Ectodermal cell (in vitro differentiated cells): Measurements from ENCODE around the gene NOD1.

Source experiments
- H3K27ac ChIP-seq: 2 replicates; pipeline ENCODE4 v1.7.0; 2013; ENCODE audit warnings: mild to moderate bottlenecking, low read depth, low read length; ENCODE audit not compliant: insufficient read depth, poor library complexity, severe bottlenecking
- H3K27me3 ChIP-seq: 2 replicates; pipeline ENCODE4 v1.7.0; 2013; ENCODE audit warnings: mild to moderate bottlenecking, low read length; ENCODE audit not compliant: insufficient read depth, control insufficient read depth, poor library complexity, severe bottlenecking
- H3K36me3 ChIP-seq: one replicate; pipeline ENCODE4 v1.7.0; 2013; ENCODE audit warnings: low read length; ENCODE audit not compliant: control insufficient read depth, insufficient read depth
- H3K4me1 ChIP-seq: one replicate; pipeline ENCODE4 v1.7.0; 2013; ENCODE audit warnings: low read length; ENCODE audit not compliant: control insufficient read depth, insufficient read depth
- H3K4me3 ChIP-seq: 2 replicates; pipeline ENCODE4 v1.7.0; 2013; ENCODE audit warnings: low read depth, low read length, control low read depth; ENCODE audit not compliant: insufficient read depth
- H3K9me3 ChIP-seq: 2 replicates; pipeline ENCODE4 v1.7.0; 2013; ENCODE audit warnings: mild to moderate bottlenecking, low read length, moderate library complexity; ENCODE audit not compliant: control insufficient read depth
- WGBS, 2 experiments: methylation state at CpG; one replicate each; pipeline ENCODE4 v1.1.7; 2013; ENCODE audit warnings: missing lambda C conversion rate in 2 of 2; 5-methylcytosine and 5-hydroxymethylcytosine counted together

NOD1 gene

DNA sequence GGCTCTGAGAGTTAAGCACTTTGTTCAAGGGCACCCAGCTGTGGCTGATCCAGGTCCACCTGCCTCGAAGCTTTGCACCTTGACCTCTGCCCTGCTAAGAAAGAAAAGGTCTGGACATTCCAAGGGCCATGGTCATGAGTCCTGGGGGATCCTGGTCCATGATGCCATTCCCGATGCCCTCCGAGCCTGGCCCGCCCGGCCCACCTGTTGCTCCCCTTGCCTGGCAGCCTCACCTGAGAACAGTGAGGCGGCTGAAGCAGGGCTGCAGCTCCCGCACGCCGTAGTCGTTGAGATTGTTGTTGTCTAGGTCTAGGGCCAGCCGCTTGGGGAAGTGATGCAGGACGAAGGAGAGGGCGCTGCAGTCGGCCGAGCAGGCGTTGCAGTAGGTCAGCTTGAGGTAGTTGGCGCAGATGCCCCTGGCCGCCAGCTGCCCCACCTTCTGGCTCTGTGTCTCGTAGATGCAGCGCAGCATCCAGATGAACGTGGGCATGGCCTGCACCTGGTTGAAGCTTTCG is 27.5 kb downstream of the NOD1 start:
- no peak overlapping the region for H3K27ac ChIP-seq
- no peaks in the 10 kb centered on the region for H3K27me3 ChIP-seq
- H3K9me3 ChIP-seq: no peaks in the 10 kb centered on the region
- no peak overlapping the region for H3K4me3 ChIP-seq
- 93 to 95% methylated on average over 22 of the region's 22 CpGs for WGBS, 2 experiments
- no peaks in the 10 kb centered on the region for H3K4me1 ChIP-seq
- no peaks in the 10 kb centered on the region for H3K36me3 ChIP-seq

DNA sequence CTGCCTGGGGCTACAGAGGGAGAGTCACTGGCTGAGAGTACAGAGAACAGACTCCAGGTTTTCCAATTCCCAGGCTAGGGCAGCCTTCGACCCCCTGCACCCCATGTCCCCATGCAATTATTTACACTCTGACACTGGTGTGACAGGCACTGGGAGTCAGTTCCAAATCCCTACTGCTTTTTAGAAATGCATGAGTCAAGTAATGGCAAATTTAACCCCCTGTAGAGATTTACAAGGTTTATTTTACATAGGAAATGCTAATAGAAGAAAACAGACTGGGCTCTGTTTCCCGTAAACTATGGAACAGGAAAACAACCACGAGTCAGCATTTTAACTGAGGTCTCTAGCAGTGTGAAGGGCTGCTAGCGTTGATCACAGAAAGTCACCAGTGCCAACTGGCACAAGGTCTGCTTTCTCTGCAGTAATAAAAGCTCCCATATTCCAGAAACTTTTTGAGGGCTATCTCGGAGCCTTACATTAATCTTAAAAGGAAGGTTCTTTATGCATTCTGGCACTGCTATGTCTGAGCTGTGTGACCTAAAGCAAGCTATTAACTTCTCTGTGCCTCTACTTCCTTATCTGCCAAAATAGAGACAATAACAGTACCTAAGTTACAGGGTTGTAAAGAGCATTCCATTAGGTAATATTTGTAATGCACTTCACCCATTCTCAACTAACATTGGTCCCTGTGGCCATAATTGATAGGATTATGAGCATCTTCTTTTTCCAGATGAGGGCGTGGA is 28.2 kb downstream of the NOD1 start:
- 68 to 73% methylated on average over 6 of the region's 6 CpGs for WGBS, 2 experiments

DNA sequence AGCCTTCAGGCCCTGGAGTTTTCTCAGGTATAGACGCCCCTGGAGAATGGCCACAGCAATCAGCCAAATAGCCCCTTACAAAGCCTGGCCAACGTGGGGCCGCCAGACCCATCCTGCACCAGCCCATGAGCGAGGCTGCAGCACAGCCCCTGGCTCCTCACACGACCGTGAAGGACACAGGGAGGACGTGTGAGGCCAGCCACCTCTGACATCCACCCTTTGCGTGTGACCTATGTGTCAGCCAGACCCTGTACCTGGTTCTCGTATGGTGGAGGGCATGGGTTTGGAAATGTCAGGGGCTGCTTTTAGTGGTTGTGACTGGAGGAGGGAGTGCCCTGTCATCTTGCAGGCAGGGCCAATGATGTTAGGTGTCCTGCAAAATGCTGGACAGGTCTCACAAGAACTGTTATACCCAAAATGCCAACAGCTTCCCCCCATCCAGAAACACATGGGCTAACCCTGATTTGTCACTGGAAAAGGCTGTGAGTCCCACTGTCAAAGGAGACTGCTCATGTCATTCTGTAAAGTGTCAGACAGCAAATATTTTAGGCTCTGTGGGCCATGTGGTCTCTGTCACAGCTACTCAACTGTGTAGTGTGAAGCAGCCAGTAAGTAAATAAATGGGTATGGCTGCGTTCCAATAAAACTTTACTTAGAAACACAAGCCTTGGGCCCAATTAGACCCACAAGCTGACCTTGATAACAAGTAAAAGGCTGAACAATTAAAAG is 30.0 kb downstream of the NOD1 start:
- 91 to 92% methylated on average over 10 of the region's 10 CpGs for WGBS, 2 experiments
- Histone ChIP-seq H3K27me3 (no peaks in the 10 kb centered on the region), H3K36me3 (no peaks in the 10 kb centered on the region), H3K27ac (no peak overlapping the region), H3K4me1 (no peaks in the 10 kb centered on the region), H3K9me3 (no peaks in the 10 kb centered on the region), H3K4me3 (no peak overlapping the region)

More for the DNA sequence above, 28.2 kb downstream of the NOD1 start:
- Histone ChIP-seq H3K9me3 (no peaks in the 10 kb centered on the region), H3K27ac (no peak overlapping the region), H3K27me3 (no peaks in the 10 kb centered on the region), H3K4me3 (no peak overlapping the region), H3K4me1 (no peaks in the 10 kb centered on the region), H3K36me3 (no peaks in the 10 kb centered on the region)

- WGBS, 2 experiments: 94 to 95% methylated on average over 8 of the region's 8 CpGs
- H3K4me1 ChIP-seq: no peaks in the 10 kb centered on the region
- no peak overlapping the region for H3K27ac ChIP-seq
- no peak overlapping the region for H3K4me3 ChIP-seq
- H3K36me3 ChIP-seq: no peaks in the 10 kb centered on the region
- H3K9me3 ChIP-seq: no peaks in the 10 kb centered on the region
- no peaks in the 10 kb centered on the region for H3K27me3 ChIP-seq
Measured at GRCh38 chr7:30447466-30447865, 31.1 kb downstream of the NOD1 start.

GRCh38 chr7:30446266-30446665 is 32.3 kb downstream of the NOD1 start:
- Histone ChIP-seq H3K4me1 (no peaks in the 10 kb centered on the region), H3K4me3 (no peak overlapping the region), H3K27me3 (no peaks in the 10 kb centered on the region), H3K36me3 (no peaks in the 10 kb centered on the region), H3K27ac (no peak overlapping the region), H3K9me3 (no peaks in the 10 kb centered on the region)
- 92 to 93% methylated on average over 4 of the region's 4 CpGs for WGBS, 2 experiments

DNA sequence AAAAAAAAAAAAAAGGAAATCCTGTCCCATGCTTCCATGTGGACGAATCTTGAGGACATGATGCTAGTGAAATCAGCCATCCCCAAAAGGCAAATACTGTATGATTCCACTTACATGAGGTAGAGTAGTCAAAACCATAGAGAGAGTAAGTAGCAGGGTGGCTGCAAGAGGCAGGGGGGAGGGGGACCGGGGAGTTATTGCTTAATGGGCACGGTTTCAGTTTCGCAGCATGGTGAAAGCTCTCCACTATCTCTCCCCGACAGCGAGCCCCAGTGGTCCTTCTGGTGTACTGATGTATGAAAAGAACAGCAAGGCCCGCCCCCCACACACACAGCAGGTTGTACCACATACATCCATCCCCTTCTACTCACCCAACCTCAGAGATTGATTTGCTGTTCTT is 32.8 kb downstream of the NOD1 start:
- no peak overlapping the region for H3K27ac ChIP-seq
- no peaks in the 10 kb centered on the region for H3K36me3 ChIP-seq
- no peaks in the 10 kb centered on the region for H3K4me1 ChIP-seq
- no peaks in the 10 kb centered on the region for H3K27me3 ChIP-seq
- 66% methylated on average over 7 of the region's 7 CpGs for WGBS, 2 experiments
- no peaks in the 10 kb centered on the region for H3K9me3 ChIP-seq
- no peak overlapping the region for H3K4me3 ChIP-seq

DNA sequence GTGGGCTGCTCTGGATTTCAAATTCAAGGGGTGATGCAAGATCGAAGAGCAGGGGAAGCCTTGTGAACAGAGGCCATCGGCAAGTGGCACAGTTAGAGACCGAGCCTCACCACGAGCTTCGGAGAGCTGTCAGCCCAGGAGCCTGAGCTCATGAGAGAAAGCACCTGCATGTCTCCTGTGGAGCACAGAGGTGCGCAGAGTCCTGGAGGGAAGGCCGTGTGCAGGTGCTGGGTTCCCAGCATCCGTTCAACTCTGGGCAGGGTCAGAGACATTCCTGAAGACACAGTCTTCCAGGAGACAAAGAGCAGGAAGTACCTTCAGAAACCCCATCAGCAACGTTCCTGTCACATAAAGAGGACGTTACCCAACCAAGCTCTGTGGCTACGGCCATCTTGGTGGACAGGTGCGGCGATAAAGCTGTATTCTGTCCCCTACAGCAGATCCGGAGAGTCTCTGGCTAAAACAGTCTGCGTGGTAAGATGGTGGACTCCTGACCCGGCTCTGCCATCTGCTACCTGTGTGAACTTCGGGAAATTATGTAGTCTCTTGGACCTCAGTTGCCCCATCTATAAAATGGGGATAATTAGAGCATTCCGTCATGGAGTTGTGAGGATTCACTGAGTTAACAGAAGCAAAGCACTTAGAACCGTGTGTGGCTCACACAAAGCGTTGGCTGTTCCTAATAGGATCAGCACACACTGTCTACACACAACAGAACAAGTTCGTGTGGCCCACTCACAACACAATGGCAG is 40.6 kb downstream of the NOD1 start:
- WGBS, 2 experiments: 94 to 95% methylated on average over 21 of the region's 21 CpGs
- H3K4me3 ChIP-seq: no peak overlapping the region
- H3K27me3 ChIP-seq: no peaks in the 10 kb centered on the region
- no peaks in the 10 kb centered on the region for H3K36me3 ChIP-seq
- H3K4me1 ChIP-seq: peaks cover 1% of the 10 kb centered on the region
- H3K27ac ChIP-seq: no peak overlapping the region
- no peaks in the 10 kb centered on the region for H3K9me3 ChIP-seq

DNA sequence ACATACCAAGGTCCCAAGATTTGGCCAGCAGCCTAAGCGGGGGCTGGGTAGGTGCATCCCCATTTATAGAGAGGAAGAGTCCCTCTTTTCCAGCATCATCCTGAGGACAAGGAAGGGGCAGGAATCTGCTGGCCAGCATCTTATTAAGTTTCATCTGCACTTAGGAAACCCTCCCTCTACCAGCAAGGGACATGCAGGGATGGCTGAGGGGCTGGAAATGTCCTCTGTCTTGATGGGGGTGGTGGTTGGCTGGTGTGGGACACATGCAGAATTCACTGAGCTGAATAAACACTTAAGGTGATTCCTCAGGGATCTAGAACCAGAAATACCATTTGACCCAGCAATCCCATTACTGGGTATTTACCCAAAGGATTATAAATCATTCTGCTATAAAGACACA is 42.1 kb downstream of the NOD1 start:
- 100% methylated on average over 1 of the region's 1 CpG for WGBS, 2 experiments
- no peaks in the 10 kb centered on the region for H3K27me3 ChIP-seq
- H3K4me1 ChIP-seq: peaks cover 6% of the 10 kb centered on the region
- no peak overlapping the region for H3K27ac ChIP-seq
- no peaks in the 10 kb centered on the region for H3K36me3 ChIP-seq
- no peak overlapping the region for H3K4me3 ChIP-seq
- no peaks in the 10 kb centered on the region for H3K9me3 ChIP-seq

DNA sequence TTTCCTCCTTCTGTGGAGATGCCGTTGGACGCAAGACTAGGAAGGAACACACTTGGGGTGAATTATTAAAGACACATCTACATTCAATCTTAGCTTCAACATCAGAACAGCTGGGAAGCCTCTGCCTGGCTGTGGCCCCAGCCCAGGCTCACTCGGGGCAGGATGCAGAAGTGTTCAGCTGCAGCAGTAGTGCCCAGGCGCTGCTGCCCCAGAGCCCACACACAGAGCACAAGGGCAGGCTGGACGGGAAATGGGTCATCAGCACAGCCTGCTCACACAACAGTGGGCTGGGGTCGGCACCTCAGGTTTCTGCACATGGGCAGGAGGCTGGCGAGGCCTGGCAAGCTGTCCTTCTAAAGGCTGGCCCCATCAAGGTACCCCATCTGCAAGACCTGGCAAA is 42.5 kb downstream of the NOD1 start:
- no peaks in the 10 kb centered on the region for H3K36me3 ChIP-seq
- 93 to 94% methylated on average over 7 of the region's 7 CpGs for WGBS, 2 experiments
- no peak overlapping the region for H3K27ac ChIP-seq
- no peak overlapping the region for H3K4me3 ChIP-seq
- H3K4me1 ChIP-seq: peaks cover 6% of the 10 kb centered on the region
- H3K27me3 ChIP-seq: no peaks in the 10 kb centered on the region
- no peaks in the 10 kb centered on the region for H3K9me3 ChIP-seq
